ENCODE measurements around the gene OVOL2. TPM values are rescaled to one million over a fixed set of nuclear protein-coding genes. Genes with fewer than 3 reads are reported as not detected.

Gene OVOL2
- total RNA-seq, 1 experiment from 2014 or later: not detected

DNA sequence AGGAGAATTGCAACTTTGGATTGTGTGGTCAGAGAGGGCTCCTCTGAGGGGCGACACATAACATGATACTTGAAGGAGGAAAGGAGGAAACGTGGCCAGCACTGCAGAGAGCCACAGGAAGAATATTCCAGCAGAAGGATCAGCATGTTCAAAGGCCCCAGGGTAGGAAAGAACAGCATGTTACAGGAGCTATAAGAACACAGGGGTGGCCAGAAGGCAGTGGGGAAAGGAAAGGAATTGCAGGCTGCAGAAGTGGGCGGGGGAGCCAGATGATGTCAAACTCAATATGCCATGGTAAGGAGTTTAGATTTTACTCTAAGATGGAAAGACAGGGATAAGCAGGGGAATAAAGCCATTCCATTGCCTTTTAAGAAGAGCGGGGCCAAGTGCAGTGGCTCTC lies 58.1 kb downstream of the OVOL2 start:
- no peak for DNase-seq (ENCODE audit: low read depth in 1 of 2, low spot score in 2 of 2)
- Histone ChIP-seq H3K9me3 (replicated peaks) (no peaks in the 10 kb centered on the region), H3K27me3 (replicated peaks) (no peaks in the 10 kb centered on the region), H3K4me1 (replicated peaks) (peaks cover 3% of the 10 kb centered on the region; the same call in 1 of the 2 replicates), H3K4me3 (no peak overlapping the region), H3K36me3 (no peaks in the 10 kb centered on the region), H3K27ac (no peak overlapping the region)

DNA sequence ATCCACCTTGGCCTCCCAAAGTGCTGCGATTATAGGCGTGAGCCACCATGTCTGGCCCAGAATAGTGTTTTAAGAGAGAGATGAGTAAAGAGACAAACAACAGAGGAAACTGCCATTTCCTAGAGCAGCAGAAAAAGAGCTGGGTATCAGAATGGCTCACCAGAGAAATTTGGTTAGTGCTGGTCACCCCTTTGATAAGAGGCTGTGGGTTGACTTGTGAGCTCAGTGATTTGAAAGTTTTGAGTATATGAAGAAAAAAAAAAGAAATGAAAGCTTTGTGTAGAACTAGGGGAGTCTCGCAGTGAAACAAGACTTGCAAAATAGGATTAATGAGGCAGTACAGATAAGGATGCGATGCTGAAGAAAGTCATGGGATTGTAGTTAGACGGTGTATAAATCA lies 59.3 kb downstream of the OVOL2 start:
- H3K36me3 ChIP-seq: no peaks in the 10 kb centered on the region
- H3K4me1 ChIP-seq (replicated peaks): peaks cover 3% of the 10 kb centered on the region; the same call in 1 of the 2 replicates
- no peak overlapping the region for H3K27ac ChIP-seq
- no peaks in the 10 kb centered on the region for H3K9me3 ChIP-seq (replicated peaks)
- H3K4me3 ChIP-seq: no peak overlapping the region
- no peak for DNase-seq (ENCODE audit: low read depth in 1 of 2, low spot score in 2 of 2)
- H3K27me3 ChIP-seq (replicated peaks): no peaks in the 10 kb centered on the region

DNA sequence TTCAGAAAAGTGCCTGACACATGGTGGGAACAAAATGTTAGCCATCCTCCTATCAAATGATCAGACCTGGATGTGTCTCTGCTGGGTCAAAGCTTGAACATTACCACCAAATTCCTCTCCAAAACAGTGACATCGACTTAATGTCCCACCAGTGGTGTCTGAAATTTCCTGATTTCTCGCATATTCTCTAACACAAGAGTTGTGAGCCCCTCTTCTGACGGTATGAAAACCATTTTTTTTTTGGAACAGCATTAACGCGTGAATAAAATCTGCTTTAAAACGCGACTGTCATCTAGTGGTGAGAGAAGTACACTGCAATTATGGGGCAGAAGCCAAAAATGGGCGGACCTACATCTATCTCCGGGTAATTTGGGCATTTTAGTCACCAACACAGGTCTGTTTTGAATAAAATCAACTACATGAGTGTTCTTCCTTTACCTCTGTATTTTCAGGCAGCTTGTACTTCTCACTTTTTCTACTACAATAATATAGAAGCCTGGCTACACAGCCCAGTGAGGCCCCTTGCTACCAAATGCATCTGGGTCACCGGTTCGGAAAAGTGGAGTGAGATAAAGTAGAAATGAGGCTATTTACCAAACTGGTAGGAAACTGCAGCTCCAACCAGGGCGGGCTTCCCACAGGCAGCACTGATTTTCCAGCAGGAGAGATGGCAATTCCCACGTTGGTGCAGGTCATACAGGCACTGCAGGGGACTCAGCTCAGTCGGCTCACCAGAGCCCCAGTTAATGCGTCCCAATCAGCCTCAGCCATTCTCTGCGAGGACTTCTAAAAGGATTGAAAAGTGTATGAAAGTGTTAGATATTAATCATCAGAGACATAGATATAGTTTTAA lies 61.5 kb downstream of the OVOL2 start:
- H3K4me1 ChIP-seq (replicated peaks): peaks cover 3% of the 10 kb centered on the region; the same call in 1 of the 2 replicates
- H3K36me3 ChIP-seq: peaks cover under 1% of the 10 kb centered on the region; the same call in 1 of the 2 replicates
- no peak overlapping the region for H3K4me3 ChIP-seq
- H3K27me3 ChIP-seq (replicated peaks): no peaks in the 10 kb centered on the region
- no peak overlapping the region for H3K27ac ChIP-seq
- no peaks in the 10 kb centered on the region for H3K9me3 ChIP-seq (replicated peaks)
- peak in 1 of 2 experiments; percentile 45 for DNase-seq (ENCODE audit: low read depth in 1 of 2, low spot score in 2 of 2)

DNA sequence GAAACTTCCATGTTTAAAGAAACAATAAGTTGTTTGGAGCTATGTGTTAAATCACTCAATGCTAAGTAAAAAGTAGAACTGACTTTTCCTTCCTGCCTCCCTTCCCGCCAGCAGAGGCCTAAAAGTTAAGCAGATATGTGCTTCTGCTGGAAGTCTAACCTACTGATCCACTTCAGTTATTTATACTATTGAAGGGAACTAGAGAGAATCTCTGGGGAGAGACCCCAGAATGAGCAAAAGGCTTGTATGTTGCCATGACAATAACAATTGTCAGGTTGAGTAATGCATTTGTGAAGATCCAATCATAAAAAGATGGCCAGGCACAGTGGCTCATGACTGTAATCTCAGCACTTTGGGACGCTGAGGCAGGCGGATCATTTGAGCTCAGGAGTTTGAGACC lies 64.2 kb downstream of the OVOL2 start:
- no peak for DNase-seq (ENCODE audit: low read depth in 1 of 2, low spot score in 2 of 2)
- no peaks in the 10 kb centered on the region for H3K27me3 ChIP-seq (replicated peaks)
- no peak overlapping the region for H3K27ac ChIP-seq
- H3K4me3 ChIP-seq: no peak overlapping the region
- peaks cover 21% of the 10 kb centered on the region for H3K36me3 ChIP-seq
- H3K9me3 ChIP-seq (replicated peaks): no peaks in the 10 kb centered on the region
- peaks cover 3% of the 10 kb centered on the region; the same call in 1 of the 2 replicates for H3K4me1 ChIP-seq (replicated peaks)

DNA sequence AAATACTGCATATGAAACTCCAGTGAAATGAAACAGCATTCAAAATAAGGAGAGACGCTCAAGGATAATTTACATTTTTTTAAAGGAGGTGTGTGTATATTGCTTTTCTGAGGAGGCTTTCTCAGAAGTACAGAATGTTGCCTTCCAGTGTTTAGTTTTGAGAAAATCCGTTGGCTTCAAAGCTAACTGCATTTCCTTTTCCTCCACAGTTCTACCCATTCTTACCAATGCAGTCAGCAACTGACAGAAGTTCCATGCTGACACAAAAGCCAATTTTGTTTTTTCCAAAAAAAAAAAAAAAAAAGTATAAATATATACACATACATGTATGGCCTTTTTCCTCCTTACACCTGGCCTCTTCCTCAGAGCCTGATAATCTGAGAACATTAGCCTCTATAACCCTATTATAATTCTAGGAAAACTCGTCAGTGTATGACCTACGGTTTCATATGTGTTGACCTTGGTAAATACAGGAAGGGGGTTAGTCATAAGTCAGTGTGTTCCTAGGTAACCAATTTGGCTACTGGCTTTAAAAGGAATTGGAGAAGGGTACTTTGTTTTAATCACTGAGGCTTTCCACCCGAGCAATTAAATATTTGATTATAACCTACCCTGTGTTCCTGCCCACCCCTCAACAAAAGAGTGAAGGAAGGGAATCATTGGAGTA lies 64.7 kb downstream of the OVOL2 start:
- Histone ChIP-seq H3K4me1 (replicated peaks) (peaks cover 3% of the 10 kb centered on the region; the same call in 1 of the 2 replicates), H3K36me3 (peaks cover 24% of the 10 kb centered on the region), H3K27me3 (replicated peaks) (no peaks in the 10 kb centered on the region), H3K27ac (no peak overlapping the region), H3K9me3 (replicated peaks) (no peaks in the 10 kb centered on the region), H3K4me3 (no peak overlapping the region)
- no peak for DNase-seq (ENCODE audit: low read depth in 1 of 2, low spot score in 2 of 2)

DNA sequence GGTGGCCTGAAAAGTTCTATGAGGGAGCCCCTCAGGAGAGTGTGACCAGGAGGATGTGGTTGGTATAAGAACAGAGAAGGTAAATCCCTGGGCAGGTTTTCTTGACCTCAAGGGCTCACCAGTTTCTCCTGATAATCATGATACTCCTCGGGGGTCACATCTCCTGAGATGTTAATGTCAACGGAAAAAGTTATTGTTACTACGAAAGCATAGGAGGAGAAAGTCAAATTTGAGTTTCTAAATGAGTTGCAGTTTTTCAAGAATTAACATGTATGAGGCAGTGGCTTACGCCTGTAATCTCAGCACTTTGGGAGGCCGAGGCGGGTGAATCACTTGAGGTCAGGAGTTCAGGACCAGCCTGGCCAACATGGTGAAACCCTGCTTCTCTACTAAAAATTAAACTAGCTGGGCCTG lies 65.5 kb downstream of the OVOL2 start:
- no peak for DNase-seq (ENCODE audit: low read depth in 1 of 2, low spot score in 2 of 2)
- Histone ChIP-seq H3K4me3 (no peak overlapping the region), H3K36me3 (peaks cover 30% of the 10 kb centered on the region), H3K27ac (no peak overlapping the region), H3K4me1 (replicated peaks) (peaks cover 3% of the 10 kb centered on the region; the same call in 1 of the 2 replicates), H3K27me3 (replicated peaks) (no peaks in the 10 kb centered on the region), H3K9me3 (replicated peaks) (no peaks in the 10 kb centered on the region)

DNA sequence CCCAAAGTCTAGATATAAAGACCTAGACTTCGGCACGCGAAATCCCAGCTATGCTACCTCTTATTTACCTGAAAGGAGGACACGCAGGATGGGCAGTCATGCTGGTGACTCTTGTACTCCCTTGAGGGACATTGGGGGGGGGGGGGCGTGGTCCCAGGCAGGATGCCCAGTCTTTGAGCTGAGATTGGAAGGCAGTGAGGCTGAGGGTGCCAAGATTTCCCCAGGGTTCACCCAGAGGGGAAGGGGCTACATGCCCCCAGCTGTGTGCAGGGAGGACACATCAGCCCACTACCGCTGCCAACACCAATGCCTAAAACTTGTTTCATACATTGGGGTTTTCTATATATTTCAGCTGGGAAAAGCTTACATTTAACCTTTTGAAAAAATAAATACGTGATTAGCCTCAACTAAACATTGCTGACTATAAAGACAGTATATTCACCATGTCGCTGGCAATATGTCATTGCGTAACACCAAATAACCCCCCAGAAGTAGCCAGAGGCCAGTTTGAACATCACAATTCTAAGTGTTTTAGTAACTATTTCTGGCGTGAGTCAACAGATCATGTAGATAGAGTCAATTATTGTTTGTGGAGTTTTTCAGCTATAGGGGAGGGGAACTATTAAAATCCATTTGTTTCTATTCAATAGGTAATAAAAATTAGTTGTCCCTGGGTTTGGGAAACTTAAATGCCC lies 67.3 kb downstream of the OVOL2 start:
- H3K36me3 ChIP-seq: peaks cover 43% of the 10 kb centered on the region
- no peak for DNase-seq (ENCODE audit: low read depth in 1 of 2, low spot score in 2 of 2)

DNA sequence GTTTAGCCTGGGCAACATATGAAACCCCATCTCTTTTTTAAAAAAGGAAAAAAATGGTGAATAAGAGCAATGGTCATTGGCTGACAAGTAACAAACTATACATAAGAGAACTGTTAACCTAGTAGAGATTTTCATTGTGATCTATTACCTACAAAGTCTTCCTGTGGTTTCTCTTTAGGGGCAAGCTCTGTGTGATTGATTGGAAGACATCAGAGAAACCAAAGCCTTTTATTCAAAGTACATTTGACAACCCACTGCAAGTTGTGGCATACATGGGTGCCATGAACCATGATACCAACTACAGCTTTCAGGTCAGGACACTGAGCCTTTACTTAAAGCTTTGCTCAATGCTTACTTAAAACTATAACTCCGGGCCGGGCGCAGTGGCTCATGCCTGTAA lies 69.7 kb downstream of the OVOL2 start:
- no peak overlapping the region for H3K27ac ChIP-seq
- H3K36me3 ChIP-seq: peaks cover 47% of the 10 kb centered on the region
- DNase-seq (ENCODE audit: low read depth in 1 of 2, low spot score in 2 of 2): no peak
- H3K4me1 ChIP-seq (replicated peaks): no peaks in the 10 kb centered on the region
- no peaks in the 10 kb centered on the region for H3K27me3 ChIP-seq (replicated peaks)
- no peak overlapping the region for H3K4me3 ChIP-seq
- no peaks in the 10 kb centered on the region for H3K9me3 ChIP-seq (replicated peaks)

More for the DNA sequence above, 67.3 kb downstream of the OVOL2 start:
- Histone ChIP-seq H3K4me3 (no peak overlapping the region), H3K9me3 (replicated peaks) (no peaks in the 10 kb centered on the region), H3K27me3 (replicated peaks) (no peaks in the 10 kb centered on the region), H3K4me1 (replicated peaks) (no peaks in the 10 kb centered on the region), H3K27ac (no peak overlapping the region)

DNA sequence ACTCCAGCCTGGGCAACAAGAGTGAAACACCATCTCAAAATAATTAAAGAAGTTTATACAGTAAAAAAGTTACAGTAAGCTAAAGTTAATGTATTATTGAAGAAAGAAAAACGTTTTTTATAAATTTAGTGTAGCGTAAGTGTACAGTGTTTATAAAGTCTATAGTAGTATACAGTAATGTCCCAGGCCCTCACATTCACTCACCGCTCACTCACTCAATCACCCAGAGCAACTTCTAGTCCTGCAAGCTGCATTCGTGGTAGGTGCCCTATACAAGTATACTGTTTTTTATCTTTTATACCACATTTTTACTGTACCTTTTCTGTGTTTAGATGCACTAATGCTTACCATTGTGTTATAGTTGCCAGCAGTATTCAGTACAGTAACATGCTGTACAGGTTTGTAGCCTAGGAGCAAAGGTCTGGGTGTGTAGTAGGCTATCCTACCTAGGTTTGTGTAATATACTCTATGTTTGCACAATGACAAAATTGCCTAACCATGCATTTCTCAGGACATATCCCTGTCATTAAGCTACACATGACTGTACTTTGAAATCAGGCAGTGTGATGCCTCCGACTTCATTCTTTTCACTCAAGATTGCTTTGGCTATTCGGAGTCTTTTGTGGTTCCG lies 72.2 kb downstream of the OVOL2 start:
- no peak overlapping the region for H3K4me3 ChIP-seq
- no peaks in the 10 kb centered on the region for H3K27me3 ChIP-seq (replicated peaks)
- no peak for DNase-seq (ENCODE audit: low read depth in 1 of 2, low spot score in 2 of 2)
- H3K36me3 ChIP-seq: peaks cover 47% of the 10 kb centered on the region
- H3K27ac ChIP-seq: no peak overlapping the region
- H3K9me3 ChIP-seq (replicated peaks): no peaks in the 10 kb centered on the region
- H3K4me1 ChIP-seq (replicated peaks): no peaks in the 10 kb centered on the region

DNA sequence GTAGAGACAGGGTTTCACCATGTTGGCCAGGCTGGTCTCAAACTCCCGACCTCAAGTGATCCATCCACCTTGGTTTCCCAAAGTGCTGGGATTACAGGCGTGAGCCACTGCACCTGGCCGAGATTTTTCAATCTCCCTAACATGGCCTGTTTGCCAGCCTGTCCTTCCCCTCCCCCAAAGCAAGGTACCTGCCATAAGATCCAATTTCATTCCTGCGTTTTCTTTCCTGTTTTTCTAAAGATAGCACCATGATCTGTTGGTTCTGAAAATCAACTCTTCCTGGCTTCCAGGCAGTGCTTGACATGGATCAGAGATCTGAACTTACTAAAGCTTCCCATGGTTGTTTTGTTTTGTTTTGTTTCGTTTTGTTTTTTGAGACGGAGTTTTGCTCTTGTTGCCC lies 81.4 kb downstream of the OVOL2 start:
- Histone ChIP-seq H3K9me3 (replicated peaks) (no peaks in the 10 kb centered on the region), H3K36me3 (peaks cover 53% of the 10 kb centered on the region), H3K27ac (no peak overlapping the region), H3K27me3 (replicated peaks) (no peaks in the 10 kb centered on the region), H3K4me1 (replicated peaks) (peaks cover 8% of the 10 kb centered on the region), H3K4me3 (no peak overlapping the region)
- DNase-seq (ENCODE audit: low read depth in 1 of 2, low spot score in 2 of 2): no peak

Other genes starting within 250 kb of the OVOL2 start
- 114 and 129 TPM in 2 replicates for gene SNX5, start 89.1 kb downstream of the OVOL2 start, total RNA-seq (2014; rRNA removed; shearing (Covaris generic))
- gene MGME1, start 88.9 kb downstream of the OVOL2 start, total RNA-seq (2014; rRNA removed; shearing (Covaris generic)): 14.7 and 20.6 TPM in 2 replicates
- gene KAT14, start 79.9 kb upstream of the OVOL2 start, total RNA-seq (2014; rRNA removed; shearing (Covaris generic)): 14.4 and 15.3 TPM in 2 replicates
- gene PET117, start 79.9 kb upstream of the OVOL2 start, total RNA-seq (2014; rRNA removed; shearing (Covaris generic)): 18.1 and 21.7 TPM in 2 replicates
- 8.9 and 9.7 TPM in 2 replicates for gene ZNF133, start 230.6 kb upstream of the OVOL2 start, total RNA-seq (2014; rRNA removed; shearing (Covaris generic))